Muscle layer of duodenum (tissue), 2 donors: ENCODE data around the gene MPZL2.

Experiments used
- H3K27ac ChIP-seq: one replicate; pipeline ENCODE4 v1.7.0; 2013; ENCODE audit warnings: mild to moderate bottlenecking, low read length
- H3K27me3 ChIP-seq: one replicate; pipeline ENCODE4 v1.7.0; 2013; ENCODE audit warnings: low read depth, mild to moderate bottlenecking, control low read depth, low read length
- H3K36me3 ChIP-seq, 2 donors: one replicate each; pipeline ENCODE4 v1.7.0; 2013; ENCODE audit warnings: low read length in 2 of 2, control low read depth in 1 of 2, mild to moderate bottlenecking in 1 of 2; ENCODE audit not compliant: insufficient read depth in 2 of 2, control insufficient read depth in 1 of 2
- H3K4me1 ChIP-seq, 2 donors: one replicate each; pipeline ENCODE4 v1.7.0; 2013; ENCODE audit warnings: low read length in 2 of 2, mild to moderate bottlenecking in 2 of 2, control low read depth in 1 of 2, moderate library complexity in 1 of 2; ENCODE audit not compliant: insufficient read depth in 2 of 2, control insufficient read depth in 1 of 2
- H3K4me3 ChIP-seq, 2 donors: one replicate each; pipeline ENCODE4 v1.7.0; 2013; ENCODE audit warnings: low read length in 2 of 2, low read depth in 1 of 2, mild to moderate bottlenecking in 1 of 2
- H3K9me3 ChIP-seq, 2 donors: one replicate each; pipeline ENCODE4 v1.7.0; 2013; ENCODE audit warnings: low read length in 2 of 2, control low read depth in 1 of 2, mild to moderate bottlenecking in 1 of 2; ENCODE audit not compliant: control insufficient read depth in 1 of 2
- donor health status: healthy.

MPZL2 gene

DNA sequence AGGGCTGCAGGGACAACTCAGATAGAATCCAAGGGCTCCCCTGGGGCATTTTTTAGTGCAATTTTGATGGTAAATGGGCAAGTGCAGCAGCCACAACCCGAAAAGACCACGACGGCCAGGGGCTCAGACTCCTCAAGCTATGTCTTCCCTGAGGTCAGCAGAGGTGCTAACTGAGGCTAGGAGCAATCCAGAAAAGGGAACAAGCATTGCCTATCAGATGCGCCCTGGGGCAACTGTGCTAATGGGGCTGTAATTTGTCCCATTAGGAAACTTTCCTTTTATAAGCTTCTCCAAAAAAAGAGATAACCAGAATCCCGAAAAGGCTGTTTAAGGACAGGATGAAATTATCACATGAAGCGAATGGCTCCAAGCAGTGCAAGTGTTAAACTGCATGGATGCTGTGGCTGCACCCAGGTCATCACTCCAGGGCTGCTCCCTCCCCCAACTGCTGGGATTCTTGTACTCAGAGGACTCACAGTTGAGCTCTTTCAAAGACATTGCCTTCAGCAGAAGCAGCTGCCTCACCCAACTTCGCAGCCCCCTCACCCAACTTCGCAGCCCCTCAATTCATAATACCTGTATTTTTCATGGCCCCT, 37.6 kb upstream of the MPZL2 start:
- Histone ChIP-seq H3K27me3 (no peaks in the 10 kb centered on the region), H3K36me3 (no peaks in the 10 kb centered on the region), H3K9me3 (no peaks in the 10 kb centered on the region), H3K4me3 (no peak overlapping the region), H3K4me1 (no peaks in the 10 kb centered on the region), H3K27ac (no peak overlapping the region)

- Histone ChIP-seq H3K4me3 (no peak overlapping the region), H3K9me3 (no peaks in the 10 kb centered on the region), H3K36me3 (no peaks in the 10 kb centered on the region), H3K4me1 (peaks cover 0 to under 1% of the 10 kb centered on the region in 2 donors), H3K27me3 (no peaks in the 10 kb centered on the region), H3K27ac (no peak overlapping the region)
These were observed 31.8 kb upstream of the MPZL2 start for GRCh38 chr11:118295815-118296454.

- Histone ChIP-seq H3K27ac (no peak overlapping the region), H3K4me1 (peaks cover 3% of the 10 kb centered on the region in 2 donors), H3K27me3 (no peaks in the 10 kb centered on the region), H3K4me3 (no peak overlapping the region), H3K36me3 (no peaks in the 10 kb centered on the region), H3K9me3 (no peaks in the 10 kb centered on the region)
These were observed 31.1 kb upstream of the MPZL2 start for GRCh38 chr11:118295199-118295598.

GRCh38 chr11:118294053-118294452, 30.0 kb upstream of the MPZL2 start:
- H3K9me3 ChIP-seq: no peaks in the 10 kb centered on the region
- no peak overlapping the region for H3K4me3 ChIP-seq
- no peaks in the 10 kb centered on the region for H3K36me3 ChIP-seq
- no peaks in the 10 kb centered on the region for H3K27me3 ChIP-seq
- peaks cover 3% of the 10 kb centered on the region in 2 donors for H3K4me1 ChIP-seq
- no peak overlapping the region for H3K27ac ChIP-seq

DNA sequence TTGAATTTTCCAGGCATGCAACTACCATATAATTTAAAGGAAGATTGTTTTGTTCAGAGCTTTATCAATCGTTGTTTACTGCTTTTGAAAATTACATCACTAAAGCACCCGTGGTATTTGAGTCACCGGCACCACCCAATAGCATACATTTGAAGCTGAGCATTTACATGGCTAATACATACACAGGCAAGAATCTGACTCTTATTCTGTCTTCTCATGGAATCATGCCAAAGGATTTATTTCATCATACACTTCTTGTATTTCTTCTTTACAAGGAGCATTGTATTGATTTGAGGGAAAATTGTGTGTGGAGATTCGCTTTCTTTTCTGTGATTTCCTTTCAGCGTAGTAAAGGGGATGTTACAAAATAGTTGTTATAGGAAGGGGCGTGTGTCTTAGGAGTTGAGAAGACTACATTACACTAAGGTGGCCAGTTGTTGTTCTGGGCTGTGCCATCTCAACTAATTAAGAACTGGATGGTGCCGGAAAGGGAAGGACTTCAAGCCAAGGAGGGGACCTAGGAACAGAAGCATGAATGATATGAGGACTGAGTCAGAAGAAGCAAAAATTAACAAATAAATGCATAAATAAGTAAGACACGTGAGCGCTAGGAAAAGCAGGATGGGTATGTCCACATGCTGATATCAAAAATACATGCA, 27.5 kb upstream of the MPZL2 start:
- Histone ChIP-seq H3K4me1 (peaks cover 3% of the 10 kb centered on the region in 2 donors), H3K27ac (no peak overlapping the region), H3K27me3 (no peaks in the 10 kb centered on the region), H3K36me3 (no peaks in the 10 kb centered on the region), H3K9me3 (no peaks in the 10 kb centered on the region), H3K4me3 (no peak overlapping the region)

DNA sequence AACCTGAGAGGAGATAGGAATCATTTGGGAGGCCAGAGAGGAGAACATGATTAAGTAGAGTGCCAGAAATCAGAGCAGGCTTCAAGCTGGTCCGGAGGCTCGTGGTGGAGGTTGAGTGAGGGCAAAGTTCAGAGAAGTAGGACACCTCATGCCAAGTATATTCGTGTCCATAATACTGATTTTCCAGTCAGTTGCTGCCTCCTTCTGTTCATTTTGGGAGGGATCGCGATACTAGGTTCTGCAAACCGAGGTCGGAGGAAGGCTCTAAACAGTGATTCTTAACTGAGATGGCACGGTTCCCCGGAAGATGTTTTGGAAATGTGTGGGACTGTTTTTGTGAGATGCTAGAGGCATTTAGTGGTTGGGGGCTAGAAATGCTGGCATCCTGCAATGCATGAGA, 26.8 kb upstream of the MPZL2 start:
- H3K9me3 ChIP-seq: no peaks in the 10 kb centered on the region
- no peaks in the 10 kb centered on the region for H3K36me3 ChIP-seq
- H3K4me1 ChIP-seq: peaks cover 3% of the 10 kb centered on the region in 2 donors
- no peaks in the 10 kb centered on the region for H3K27me3 ChIP-seq
- H3K4me3 ChIP-seq: no peak overlapping the region
- no peak overlapping the region for H3K27ac ChIP-seq

DNA sequence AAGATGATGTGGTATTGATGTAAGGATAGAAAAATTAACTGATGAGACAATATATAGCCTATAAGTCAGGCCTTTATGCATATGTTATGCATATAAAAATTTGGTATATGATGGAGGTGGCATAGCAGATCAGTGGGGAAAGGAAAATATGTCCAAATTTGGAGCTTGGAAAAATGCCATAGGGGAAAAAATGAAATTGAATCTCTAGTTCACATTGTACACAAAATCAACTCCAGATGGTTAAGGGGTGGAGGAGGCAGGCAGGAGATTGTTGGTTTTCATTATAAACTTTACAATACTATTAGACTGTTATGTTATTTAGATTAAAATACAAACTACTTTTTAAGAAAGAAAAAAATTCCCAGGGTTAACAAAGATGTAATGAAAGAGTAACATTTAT, 25.3 kb upstream of the MPZL2 start:
- H3K27ac ChIP-seq: no peak overlapping the region
- no peak overlapping the region for H3K4me3 ChIP-seq
- H3K4me1 ChIP-seq: peaks cover 3% of the 10 kb centered on the region in 2 donors
- no peaks in the 10 kb centered on the region for H3K36me3 ChIP-seq
- no peaks in the 10 kb centered on the region for H3K9me3 ChIP-seq
- no peaks in the 10 kb centered on the region for H3K27me3 ChIP-seq

- H3K27me3 ChIP-seq: no peaks in the 10 kb centered on the region
- no peak overlapping the region for H3K27ac ChIP-seq
- H3K9me3 ChIP-seq: no peaks in the 10 kb centered on the region
- no peaks in the 10 kb centered on the region for H3K36me3 ChIP-seq
- H3K4me1 ChIP-seq: peaks cover 3% of the 10 kb centered on the region in 2 donors
- H3K4me3 ChIP-seq: no peak overlapping the region
These were observed 22.9 kb upstream of the MPZL2 start for GRCh38 chr11:118287006-118287405.

DNA sequence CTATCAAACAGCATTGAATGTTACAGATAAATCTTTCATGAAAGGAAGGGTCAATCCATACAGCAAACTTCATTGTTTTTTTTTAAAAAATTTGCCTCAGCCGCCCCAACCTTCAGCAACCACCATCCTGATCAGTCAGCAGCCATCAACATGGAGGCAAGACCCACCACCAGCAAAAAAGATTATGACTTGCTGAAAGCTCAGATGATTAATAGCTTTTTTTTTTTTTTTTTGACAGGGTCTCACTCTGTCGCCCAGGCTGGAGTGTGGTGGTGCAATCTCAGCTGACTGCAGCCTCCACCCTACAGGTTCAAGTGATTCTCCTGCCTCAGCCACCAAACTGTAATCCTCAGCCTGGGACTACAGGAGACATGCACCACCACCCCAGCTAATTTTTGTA, 22.4 kb upstream of the MPZL2 start:
- Histone ChIP-seq H3K36me3 (no peaks in the 10 kb centered on the region), H3K9me3 (no peaks in the 10 kb centered on the region), H3K4me1 (peaks cover 3% of the 10 kb centered on the region in 2 donors), H3K4me3 (no peak overlapping the region), H3K27me3 (no peaks in the 10 kb centered on the region), H3K27ac (no peak overlapping the region)

DNA sequence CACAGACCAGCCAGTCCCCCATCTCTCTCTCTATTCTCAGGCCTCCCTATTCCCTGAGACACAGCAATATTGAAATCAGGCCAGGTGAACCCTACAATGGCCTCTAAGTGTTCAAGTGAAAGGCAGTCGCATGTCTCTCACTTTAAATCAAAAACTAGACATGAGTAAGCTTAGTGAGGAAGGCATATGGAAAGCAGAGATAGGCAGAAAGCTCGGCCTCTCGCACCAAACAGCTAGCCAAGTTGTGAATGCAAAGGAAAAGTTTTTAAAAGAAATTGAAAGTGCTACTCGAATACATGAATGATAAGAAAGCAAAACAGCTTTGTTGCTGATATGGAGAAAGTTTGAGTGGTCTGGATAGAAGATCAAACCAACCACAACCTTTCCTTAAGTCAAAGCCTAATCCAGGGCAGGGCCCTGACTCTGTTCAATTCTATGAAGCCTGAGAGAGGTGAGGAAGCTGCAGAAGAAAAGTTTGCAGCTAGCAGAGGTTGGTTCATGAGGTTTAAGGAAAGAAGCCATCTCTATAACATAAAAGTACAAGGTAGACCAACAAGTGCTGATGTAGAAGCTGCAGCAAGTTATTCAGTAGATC, 19.8 kb upstream of the MPZL2 start:
- H3K27ac ChIP-seq: no peak overlapping the region
- no peaks in the 10 kb centered on the region for H3K9me3 ChIP-seq

DNA sequence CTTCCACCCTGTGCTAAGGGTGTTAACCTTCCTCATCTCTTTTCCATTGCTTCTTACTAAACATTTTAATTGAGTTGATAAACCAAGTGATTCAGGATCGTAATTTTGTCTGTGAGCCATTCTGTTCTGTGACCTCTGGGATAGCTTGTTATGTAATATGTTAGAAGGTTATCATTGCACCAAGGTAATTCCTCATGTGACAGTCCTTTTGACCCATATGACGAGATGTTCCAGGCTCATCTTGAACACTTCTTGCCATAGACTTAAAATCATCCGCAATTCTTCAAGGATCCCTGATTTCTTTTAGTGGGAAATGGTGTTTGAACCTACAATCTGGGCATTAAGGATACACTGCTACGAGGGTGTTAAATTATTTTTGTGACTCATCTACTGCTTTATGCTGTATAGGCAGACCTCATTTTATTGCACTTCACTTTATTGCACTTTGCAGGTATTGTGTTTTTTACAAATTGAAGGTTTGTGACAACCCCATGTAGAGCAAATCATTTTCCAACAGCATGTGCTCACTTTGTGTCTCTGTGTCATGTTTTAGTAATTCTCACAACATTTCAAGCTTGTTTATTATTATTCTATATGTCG, 19.0 kb upstream of the MPZL2 start:
- Histone ChIP-seq H3K27ac (no peak overlapping the region), H3K4me1 (no peaks in the 10 kb centered on the region), H3K9me3 (no peaks in the 10 kb centered on the region), H3K27me3 (no peaks in the 10 kb centered on the region), H3K36me3 (no peaks in the 10 kb centered on the region), H3K4me3 (no peak overlapping the region)

More for the DNA sequence above, 19.8 kb upstream of the MPZL2 start:
- no peaks in the 10 kb centered on the region for H3K36me3 ChIP-seq
- H3K4me1 ChIP-seq: no peaks in the 10 kb centered on the region
- H3K27me3 ChIP-seq: no peaks in the 10 kb centered on the region
- no peak overlapping the region for H3K4me3 ChIP-seq
